WTC11 (cell line): ENCODE measurements around the gene KLF7. TPM values are rescaled to one million over a fixed set of nuclear protein-coding genes. Genes with fewer than 3 reads are reported as not detected.

Experiments used
- ATAC-seq: fragments of 200-7000 bp; cut with Tn5 transposase; 2 replicates; pipeline ENCODE4 v1.10.0; 2021; ENCODE audit warnings: mild to moderate bottlenecking, moderate library complexity
- CTCF ChIA-PET: fragments of 300-600 bp; sonication (Branson Sonifier 250); formaldehyde crosslinking; loops from one replicate; lab custom pipeline; 2021; ENCODE audit warnings: antibody characterized with exemption; lab: Charles Lee
- POLR2A ChIA-PET: fragments of 350-600 bp; sonication (Branson Sonifier 250); formaldehyde crosslinking; loops from one replicate; lab custom pipeline; 2021; ENCODE audit warnings: antibody characterized with exemption; lab: Charles Lee
- DNase-seq: peaks from one replicate; pipeline ENCODE4 v3.0.0; 2021; ENCODE audit warnings: low spot score
- H3K27ac Mint-ChIP-seq: 2 replicates; pipeline ENCODE4 v1.8.0; 2021; ENCODE audit warnings: mixed read lengths
- H3K27me3 Mint-ChIP-seq: 2 replicates; pipeline ENCODE4 v1.8.0; 2021; ENCODE audit warnings: low read depth, mild to moderate bottlenecking, moderate library complexity, mixed read lengths
- H3K36me3 Mint-ChIP-seq: 2 replicates; pipeline ENCODE4 v1.8.0; 2021; ENCODE audit warnings: mixed read lengths
- H3K4me1 Mint-ChIP-seq: 2 replicates; pipeline ENCODE4 v1.8.0; 2022; ENCODE audit warnings: mixed read lengths
- H3K4me3 Mint-ChIP-seq: 2 replicates; pipeline ENCODE4 v1.8.0; 2021; ENCODE audit warnings: mild to moderate bottlenecking, moderate library complexity, mixed read lengths
- H3K9me3 Mint-ChIP-seq: 2 replicates; pipeline ENCODE4 v1.8.0; 2021; ENCODE audit warnings: mixed read lengths
- ATF1 ChIP-seq: sonication (generic); formaldehyde crosslinking; IDR thresholded peaks from 2 replicates; pipeline ENCODE4 v1.8.1; 2023; ENCODE audit warnings: mild to moderate bottlenecking, moderate library complexity, missing genetic modification reagents
- CREB1 ChIP-seq: sonication (generic); formaldehyde crosslinking; IDR thresholded peaks from 2 replicates; pipeline ENCODE4 v1.8.0; 2023; ENCODE audit warnings: mild to moderate bottlenecking, missing genetic modification reagents
- E2F1 ChIP-seq: sonication (generic); formaldehyde crosslinking; IDR thresholded peaks from 2 replicates; pipeline ENCODE4 v1.8.0; 2022; ENCODE audit warnings: mild to moderate bottlenecking, missing genetic modification reagents
- ERG ChIP-seq: fragments of 250-450 bp; sonication (Bioruptor Pico); IDR thresholded peaks from 2 replicates; pipeline ENCODE4 v1.8.0; 2021; ENCODE audit warnings: mild to moderate bottlenecking
- FOXP4 ChIP-seq: sonication (generic); formaldehyde crosslinking; IDR thresholded peaks from 2 replicates; pipeline ENCODE4 v1.8.0; 2022; ENCODE audit warnings: mild to moderate bottlenecking, missing genetic modification reagents
- GTF2I ChIP-seq: fragments of 250-450 bp; sonication (Bioruptor Pico); conservative IDR thresholded peaks from 2 replicates; pipeline ENCODE4 v1.4.0; 2021; ENCODE audit warnings: mild to moderate bottlenecking
- NR2C2 ChIP-seq: sonication (generic); formaldehyde crosslinking; IDR thresholded peaks from 2 replicates; pipeline ENCODE4 v1.8.0; 2022; ENCODE audit warnings: mild to moderate bottlenecking, missing genetic modification reagents
- ZMAT4 ChIP-seq: fragments of 250-450 bp; sonication (Bioruptor Pico); IDR thresholded peaks from 2 replicates; pipeline ENCODE4 v1.9.0; 2021; ENCODE audit warnings: mild to moderate bottlenecking
- ZNF671 ChIP-seq: fragments of 250-450 bp; sonication (Bioruptor Pico); IDR thresholded peaks from 2 replicates; pipeline ENCODE4 v1.8.0; 2021; ENCODE audit warnings: mild to moderate bottlenecking
- total RNA-seq: library from RNA; stranded (reverse); gene quantifications from 3 replicates; pipeline ENCODE4 v1.2.3, GENCODE V29; 2021
- TF ChIP-seq, protein P1 (sequence below): sonication (generic); formaldehyde crosslinking; conservative IDR thresholded peaks from 2 replicates; pipeline ENCODE4 v1.8.1; 2023; ENCODE audit warnings: mild to moderate bottlenecking, low read depth, missing genetic modification reagents, moderate library complexity
- TF ChIP-seq, protein P2 (sequence below): sonication (generic); formaldehyde crosslinking; IDR thresholded peaks from 2 replicates; pipeline ENCODE4 v1.8.1; 2023; ENCODE audit warnings: mild to moderate bottlenecking, missing genetic modification reagents, moderate library complexity
- TF ChIP-seq, protein P3 (sequence below): fragments of 250-450 bp; sonication (Bioruptor Pico); IDR thresholded peaks from 2 replicates; pipeline ENCODE4 v1.9.0; 2021; ENCODE audit warnings: moderate library complexity, mild to moderate bottlenecking, inconsistent platforms, borderline replicate concordance

KLF7 gene
- total RNA-seq, 1 experiment from 2014 or later, result 25.4 TPM

GRCh38 chr2:207157162-207157481 lies 8.6 kb downstream of the KLF7 start:
- Mint-ChIP-seq H3K27me3 (no peaks in the 10 kb centered on the region), H3K36me3 (no peaks in the 10 kb centered on the region; the same call in 1 of the 2 replicates), H3K4me3 (no peak overlapping the region), H3K9me3 (no peaks in the 10 kb centered on the region), H3K27ac (no peak overlapping the region), H3K4me1 (peaks cover 86% of the 10 kb centered on the region)
- ATAC-seq (no peak), DNase-seq (no peak)
- no peak for TF ChIP-seq FOXP4 (CRISPR knock-in tag)
- TF ChIP-seq, protein P1, sequence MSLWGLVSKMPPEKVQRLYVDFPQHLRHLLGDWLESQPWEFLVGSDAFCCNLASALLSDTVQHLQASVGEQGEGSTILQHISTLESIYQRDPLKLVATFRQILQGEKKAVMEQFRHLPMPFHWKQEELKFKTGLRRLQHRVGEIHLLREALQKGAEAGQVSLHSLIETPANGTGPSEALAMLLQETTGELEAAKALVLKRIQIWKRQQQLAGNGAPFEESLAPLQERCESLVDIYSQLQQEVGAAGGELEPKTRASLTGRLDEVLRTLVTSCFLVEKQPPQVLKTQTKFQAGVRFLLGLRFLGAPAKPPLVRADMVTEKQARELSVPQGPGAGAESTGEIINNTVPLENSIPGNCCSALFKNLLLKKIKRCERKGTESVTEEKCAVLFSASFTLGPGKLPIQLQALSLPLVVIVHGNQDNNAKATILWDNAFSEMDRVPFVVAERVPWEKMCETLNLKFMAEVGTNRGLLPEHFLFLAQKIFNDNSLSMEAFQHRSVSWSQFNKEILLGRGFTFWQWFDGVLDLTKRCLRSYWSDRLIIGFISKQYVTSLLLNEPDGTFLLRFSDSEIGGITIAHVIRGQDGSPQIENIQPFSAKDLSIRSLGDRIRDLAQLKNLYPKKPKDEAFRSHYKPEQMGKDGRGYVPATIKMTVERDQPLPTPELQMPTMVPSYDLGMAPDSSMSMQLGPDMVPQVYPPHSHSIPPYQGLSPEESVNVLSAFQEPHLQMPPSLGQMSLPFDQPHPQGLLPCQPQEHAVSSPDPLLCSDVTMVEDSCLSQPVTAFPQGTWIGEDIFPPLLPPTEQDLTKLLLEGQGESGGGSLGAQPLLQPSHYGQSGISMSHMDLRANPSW, result no peak
- no peak for TF ChIP-seq ATF1
- no peak for TF ChIP-seq ZNF671
- no peak for TF ChIP-seq ZMAT4 (CRISPR knock-in tag)
- TF ChIP-seq CREB1, result no peak
- TF ChIP-seq, protein P2, sequence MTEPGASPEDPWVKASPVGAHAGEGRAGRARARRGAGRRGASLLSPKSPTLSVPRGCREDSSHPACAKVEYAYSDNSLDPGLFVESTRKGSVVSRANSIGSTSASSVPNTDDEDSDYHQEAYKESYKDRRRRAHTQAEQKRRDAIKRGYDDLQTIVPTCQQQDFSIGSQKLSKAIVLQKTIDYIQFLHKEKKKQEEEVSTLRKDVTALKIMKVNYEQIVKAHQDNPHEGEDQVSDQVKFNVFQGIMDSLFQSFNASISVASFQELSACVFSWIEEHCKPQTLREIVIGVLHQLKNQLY (CRISPR knock-in tag), result no peak
- no peak for TF ChIP-seq ERG (CRISPR knock-in tag)
- ChIA-PET POLR2A (interaction anchor here (0.6 to 2.0 kb wide), 2 partner anchors 8 to 895 kb away, joined by 6 read pairs; partner anchors contain the start of gene KLF7), CTCF (interaction anchor here (1.5 kb wide), 1 partner anchor 9 kb away, joined by 4 read pairs; the partner anchor contains the start of gene KLF7)

DNA sequence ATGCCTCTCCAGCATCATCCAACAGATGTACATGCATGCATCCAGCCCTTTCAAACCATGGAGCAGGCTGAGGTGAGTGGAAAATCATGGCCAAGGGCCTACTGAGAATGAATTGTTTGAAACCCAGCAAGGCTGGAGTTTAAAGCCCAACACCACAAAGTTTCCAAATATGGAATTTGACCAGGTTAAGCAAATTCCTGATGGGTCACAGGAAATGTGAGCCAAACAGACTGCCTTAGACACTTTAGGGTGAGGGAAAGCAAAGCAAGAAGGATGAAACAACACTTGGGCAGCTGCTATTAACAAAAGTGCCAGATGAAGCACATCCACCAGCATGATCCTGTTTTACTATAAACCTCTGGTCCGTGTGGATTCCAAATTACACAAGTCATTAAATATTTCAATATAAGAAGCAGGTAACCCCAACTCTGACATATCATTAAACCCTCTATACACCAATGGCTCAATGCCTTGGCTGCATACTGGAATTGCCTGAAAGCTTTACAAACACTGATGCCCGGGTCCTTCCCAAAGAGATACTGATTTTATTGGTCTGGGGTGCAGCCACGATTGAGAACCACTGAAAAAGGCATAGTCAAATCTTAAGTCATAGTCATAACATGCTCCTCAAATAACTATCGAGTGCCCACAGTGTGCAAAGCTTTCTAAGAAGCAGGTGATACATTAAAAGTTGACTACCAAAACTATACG lies 9.1 kb downstream of the KLF7 start:
- DNase-seq, result no peak
- H3K4me3 Mint-ChIP-seq, result no peak overlapping the region

More for the DNA sequence above, 9.1 kb downstream of the KLF7 start:
- POLR2A ChIA-PET, result interaction anchor here (0.6 to 2.0 kb wide), 3 partner anchors 9 to 895 kb away, joined by 3 to 6 read pairs (median 6); partner anchors contain the start of gene KLF7
- CTCF ChIA-PET, result interaction anchor here (0.7 to 1.5 kb wide), 2 partner anchors 10 to 317 kb away, joined by 4 read pairs; partner anchors contain the start of gene KLF7
- peaks cover 86% of the 10 kb centered on the region for H3K4me1 Mint-ChIP-seq
- no peak overlapping the region for H3K27ac Mint-ChIP-seq
- no peaks in the 10 kb centered on the region for H3K27me3 Mint-ChIP-seq
- H3K36me3 Mint-ChIP-seq, result no peaks in the 10 kb centered on the region
- TF ChIP-seq, protein P3, sequence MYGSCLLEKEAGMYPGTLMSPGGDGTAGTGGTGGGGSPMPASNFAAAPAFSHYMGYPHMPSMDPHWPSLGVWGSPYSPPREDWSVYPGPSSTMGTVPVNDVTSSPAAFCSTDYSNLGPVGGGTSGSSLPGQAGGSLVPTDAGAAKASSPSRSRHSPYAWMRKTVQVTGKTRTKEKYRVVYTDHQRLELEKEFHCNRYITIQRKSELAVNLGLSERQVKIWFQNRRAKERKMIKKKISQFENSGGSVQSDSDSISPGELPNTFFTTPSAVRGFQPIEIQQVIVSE, result no peak
- no peak for TF ChIP-seq E2F1 (CRISPR knock-in tag)
- no peak for TF ChIP-seq GTF2I (CRISPR knock-in tag)
- TF ChIP-seq NR2C2, result no peak
- H3K9me3 Mint-ChIP-seq, result no peaks in the 10 kb centered on the region
- ATAC-seq, result no peak
